G401 (cell line): ENCODE results near the gene SPATA6. TPM values are rescaled to one million over a fixed set of nuclear protein-coding genes. Genes with fewer than 3 reads are reported as not detected.
"Not testable (repeated sequence)": the region's sequence is repeated elsewhere in the genome, so short reads cannot be mapped to it uniquely, and the experiment has no call there.

ENCODE experiments used
- DNase-seq: peaks from one replicate; pipeline ENCODE4 v3.0.0-alpha.2; 2015; ENCODE audit warnings: low spot score
- in situ Hi-C: cut with HindIII; loops from 2 replicates; pipeline ENCODE4 v1.10.0; 2016; ENCODE audit warnings: low sequenced_read_pairs, mixed read lengths
- total RNA-seq: library from RNA; depleted of rRNA; stranded (reverse); fragments of >200 nt; shearing (Covaris generic); gene quantifications from 2 replicates; pipeline ENCODE4 v1.2.3, GENCODE V29; 2014

The SPATA6 gene
- total RNA-seq, 1 experiment from 2014 or later: 6.3 TPM

DNA sequence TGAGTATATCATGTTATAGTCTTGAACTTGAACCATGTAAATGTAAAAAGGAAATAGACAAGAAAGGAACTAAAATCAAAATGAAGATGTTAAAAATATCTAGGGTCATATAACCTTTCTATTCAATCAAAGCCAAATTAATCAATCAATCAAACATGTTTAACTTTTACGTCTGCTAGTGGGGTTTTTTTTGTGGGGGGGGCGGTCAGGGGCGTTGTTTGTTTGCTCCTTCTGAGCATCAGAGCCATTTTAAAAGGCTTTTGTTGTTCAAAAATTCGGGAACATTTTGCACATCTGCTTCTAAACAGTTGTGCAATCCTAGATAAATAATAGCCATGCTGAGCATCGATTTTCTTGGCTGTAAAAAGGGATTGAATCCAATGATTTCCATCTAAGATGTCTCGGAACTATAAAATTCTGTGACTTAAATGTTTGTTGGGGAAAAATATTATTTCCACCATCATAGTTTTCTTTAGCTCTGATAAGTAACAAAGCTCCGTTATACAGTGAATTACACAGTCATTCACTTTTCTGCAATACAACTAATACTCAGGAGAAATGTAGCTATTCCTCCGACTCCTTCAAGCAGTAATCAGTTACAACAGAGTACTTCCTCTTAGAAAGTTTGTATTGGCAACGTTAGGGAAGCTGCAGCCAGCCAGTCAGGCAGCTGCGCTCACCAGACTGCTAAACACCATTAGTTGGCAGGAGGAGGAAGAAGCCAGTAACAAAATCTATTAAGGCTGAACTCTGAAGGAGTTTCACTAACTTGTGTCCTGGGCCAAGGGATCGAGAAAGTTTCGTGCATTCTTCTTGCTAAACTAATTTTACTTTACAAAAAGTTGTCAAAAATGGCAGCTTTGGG is 2.2 kb downstream of the SPATA6 start:
- DNase-seq: peak; percentile 22
- in situ Hi-C loops: no loop called here

DNA sequence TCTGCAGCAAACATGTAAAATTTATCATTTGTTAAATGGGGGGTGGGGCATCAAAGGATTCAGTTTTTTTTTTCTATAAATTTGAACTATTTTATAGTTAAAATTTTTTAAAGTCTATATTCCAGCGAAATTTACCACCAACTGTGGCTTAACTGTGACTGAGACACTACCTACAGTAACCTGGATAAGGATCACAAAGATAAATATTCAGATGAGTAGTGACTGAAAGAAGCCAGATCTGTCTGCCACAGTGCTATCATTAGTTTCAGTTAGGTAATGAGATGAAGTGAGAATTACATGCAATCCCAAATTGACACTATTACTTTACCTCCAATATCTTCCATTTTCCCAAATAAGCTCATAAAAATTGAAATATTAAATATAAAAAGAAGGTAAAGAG is 5.4 kb downstream of the SPATA6 start:
- DNase-seq: no peak

DNA sequence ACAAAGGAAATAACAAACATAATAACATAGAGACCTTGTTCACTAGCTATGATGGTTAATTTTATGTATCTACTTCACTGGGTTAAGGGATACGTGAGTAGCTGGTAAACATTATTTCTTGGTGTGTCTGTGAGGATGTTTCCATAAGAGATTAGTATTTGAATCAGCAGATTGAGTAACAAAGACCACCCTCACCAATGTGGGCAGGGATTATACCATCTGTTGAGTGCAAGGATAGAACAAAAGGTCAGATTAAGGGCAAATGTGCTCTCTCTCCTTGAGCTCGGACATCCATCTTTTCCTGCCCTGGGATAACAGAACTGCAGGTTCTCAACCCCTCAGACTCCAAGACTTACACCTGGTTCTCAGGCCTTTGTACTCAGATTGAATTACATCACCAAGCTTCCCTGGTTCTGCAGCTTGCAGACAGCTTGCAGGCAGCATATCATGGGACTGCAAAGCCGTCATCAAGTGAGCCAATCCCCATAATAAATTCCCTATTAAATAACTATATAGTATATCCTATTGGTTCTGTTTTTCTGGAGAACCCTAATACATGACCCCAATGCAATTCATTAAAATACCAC is 9.2 kb downstream of the SPATA6 start:
- in situ Hi-C loops: no loop called here
- DNase-seq: no peak

More for the DNA sequence above, 5.4 kb downstream of the SPATA6 start:
- in situ Hi-C loops: no loop called here

DNA sequence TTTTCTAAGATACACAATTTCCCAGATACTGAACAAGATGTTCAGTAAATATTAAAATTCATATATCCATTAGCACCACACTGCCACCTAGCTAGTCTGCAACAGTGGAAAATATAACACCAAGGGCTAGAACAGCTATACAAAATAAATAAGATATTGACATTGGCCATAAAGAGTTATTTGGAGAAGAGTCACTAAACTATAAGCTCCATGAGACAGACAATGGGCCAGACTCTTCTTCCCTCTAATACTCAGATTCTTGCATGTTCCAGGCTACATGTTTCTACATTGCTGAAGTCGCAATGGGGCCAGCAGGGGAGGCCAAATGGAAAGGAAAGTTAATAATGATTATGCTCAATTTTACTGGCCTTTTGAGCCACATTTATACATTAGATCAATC is 21.5 kb downstream of the SPATA6 start:
- in situ Hi-C loops: no loop called here
- no peak for DNase-seq

DNA sequence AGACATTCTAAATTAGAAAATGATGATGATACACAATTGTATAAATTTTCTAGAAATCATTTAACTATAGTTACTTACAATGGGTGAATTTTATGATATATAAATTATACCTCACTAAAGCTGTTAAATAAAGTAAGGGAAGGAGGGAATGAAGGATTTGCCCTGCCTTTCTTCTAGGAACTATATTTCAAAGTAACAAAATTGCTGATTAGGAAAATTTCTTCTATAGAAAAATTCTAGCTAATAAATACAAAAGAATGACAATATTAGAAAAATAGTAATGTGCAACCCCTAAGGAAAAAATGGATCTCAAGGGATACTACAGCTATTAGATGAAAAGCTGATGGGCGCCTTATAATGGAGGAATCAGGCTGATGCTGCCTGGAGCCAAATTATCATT is 23.1 kb downstream of the SPATA6 start:
- DNase-seq: no peak
- in situ Hi-C loops: no loop called here

DNA sequence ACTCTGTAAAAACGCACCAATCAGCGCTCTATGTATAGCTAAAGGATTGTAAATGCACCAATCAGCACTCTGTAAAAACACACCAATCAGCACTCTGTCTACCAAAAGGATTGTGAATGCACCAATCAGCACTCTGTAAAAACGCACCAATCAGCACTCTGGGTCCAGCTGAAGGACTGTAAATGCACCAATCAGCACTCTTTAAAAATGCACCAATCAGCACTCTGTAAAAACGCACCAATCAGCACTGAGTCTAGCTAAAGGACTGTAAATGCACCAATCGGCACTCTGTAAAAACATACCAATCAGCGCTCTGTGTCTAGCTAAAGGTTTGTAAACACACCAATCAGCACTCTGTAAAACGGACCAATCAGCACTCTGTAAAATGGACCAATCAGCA is 27.8 kb downstream of the SPATA6 start:
- DNase-seq, in situ Hi-C loops: not testable (repeated sequence)

DNA sequence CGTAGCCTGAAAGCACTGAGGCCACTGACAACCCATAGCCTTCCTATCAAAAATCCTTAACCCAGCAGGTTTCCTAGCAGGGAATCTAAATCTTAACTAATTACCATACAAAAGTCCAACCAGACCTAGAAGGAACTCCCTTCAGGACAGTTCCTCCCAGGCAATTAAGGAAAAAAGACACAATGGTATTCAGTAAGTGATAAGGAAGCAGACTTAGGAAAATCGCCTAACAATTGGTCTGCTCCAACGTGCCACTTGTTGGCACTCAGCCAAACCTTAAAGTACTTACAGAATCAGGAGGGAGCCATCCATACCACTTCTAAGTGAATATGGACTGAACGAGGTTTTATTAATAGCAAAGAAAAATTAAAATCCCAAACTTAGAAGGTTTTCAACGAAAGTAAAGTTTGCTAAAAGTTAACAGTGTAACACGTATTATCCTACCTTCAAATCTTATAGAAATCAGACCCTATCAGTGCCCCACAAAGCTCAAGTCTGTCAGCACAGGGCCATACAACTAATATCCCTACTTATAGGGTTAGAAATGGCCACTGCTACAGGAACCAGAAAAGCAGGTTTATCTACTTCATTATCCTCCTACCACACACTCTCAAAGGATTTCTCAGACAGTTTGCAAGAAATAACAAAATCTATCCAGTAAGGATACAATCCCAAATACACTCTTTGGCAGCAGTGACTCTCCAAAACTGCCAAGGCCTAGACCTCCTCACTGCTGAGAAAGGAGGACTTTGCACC is 29.0 kb downstream of the SPATA6 start:
- DNase-seq: no peak
- in situ Hi-C loops: no loop called here

DNA sequence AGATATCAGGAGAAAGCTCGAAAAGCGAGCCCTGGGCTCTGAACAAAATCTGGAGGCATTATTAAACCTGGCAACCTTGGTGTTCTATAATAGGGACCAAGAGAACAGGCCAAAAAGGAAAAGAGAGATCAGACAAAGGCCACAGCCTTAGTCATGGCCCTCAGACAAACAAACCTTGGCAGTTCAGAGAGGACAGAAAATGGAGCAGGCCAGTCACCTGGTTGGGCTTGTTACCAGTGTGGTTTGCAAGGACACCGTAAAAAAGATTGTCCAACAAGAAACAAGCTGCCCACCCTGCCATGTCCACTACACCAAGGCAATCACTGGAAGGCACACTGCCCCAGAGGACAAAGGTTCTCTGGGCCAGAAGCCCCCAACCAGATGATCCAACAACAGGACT is 31.2 kb downstream of the SPATA6 start:
- in situ Hi-C loops, DNase-seq: not testable (repeated sequence)

DNA sequence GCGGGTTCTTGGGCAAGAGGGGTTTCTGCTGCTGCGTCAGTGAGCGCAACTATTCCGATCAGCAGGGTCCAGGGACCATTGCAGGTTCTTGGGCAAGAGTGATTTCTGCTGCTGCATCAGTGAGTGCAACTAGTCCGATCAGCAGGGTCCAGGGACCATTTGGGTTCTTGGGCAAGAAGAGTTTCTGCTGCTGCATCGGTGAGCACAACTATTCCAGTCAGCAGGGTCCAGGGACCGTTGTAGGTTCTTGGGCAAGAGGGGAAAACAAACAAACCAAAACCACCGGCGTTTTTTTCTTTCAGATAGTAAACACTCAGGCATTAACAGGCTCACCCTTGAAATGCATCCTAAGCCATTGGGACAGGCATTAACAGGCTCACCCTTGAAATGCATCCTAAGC is 32.6 kb downstream of the SPATA6 start:
- DNase-seq: no peak
- in situ Hi-C loops: no loop called here

DNA sequence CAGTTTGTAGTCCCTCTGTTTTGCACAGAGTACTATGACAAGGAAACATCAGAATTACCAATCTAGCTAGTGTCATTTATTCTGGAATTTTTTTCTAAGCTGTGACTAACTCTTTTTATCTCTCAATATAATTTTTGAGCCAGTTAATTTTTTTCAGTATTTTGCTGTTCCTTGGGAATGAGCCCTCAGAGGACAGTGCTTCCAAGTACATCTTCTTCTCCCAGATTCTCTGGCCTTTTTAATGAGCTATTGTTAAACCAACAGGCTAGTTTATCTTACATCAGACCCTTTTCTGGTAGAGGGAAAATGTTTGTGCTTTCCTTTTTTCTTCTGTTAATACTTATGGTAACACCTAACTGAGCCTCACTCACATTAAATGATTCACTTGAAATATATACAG is 34.6 kb downstream of the SPATA6 start:
- DNase-seq, in situ Hi-C loops: not testable (repeated sequence)

DNA sequence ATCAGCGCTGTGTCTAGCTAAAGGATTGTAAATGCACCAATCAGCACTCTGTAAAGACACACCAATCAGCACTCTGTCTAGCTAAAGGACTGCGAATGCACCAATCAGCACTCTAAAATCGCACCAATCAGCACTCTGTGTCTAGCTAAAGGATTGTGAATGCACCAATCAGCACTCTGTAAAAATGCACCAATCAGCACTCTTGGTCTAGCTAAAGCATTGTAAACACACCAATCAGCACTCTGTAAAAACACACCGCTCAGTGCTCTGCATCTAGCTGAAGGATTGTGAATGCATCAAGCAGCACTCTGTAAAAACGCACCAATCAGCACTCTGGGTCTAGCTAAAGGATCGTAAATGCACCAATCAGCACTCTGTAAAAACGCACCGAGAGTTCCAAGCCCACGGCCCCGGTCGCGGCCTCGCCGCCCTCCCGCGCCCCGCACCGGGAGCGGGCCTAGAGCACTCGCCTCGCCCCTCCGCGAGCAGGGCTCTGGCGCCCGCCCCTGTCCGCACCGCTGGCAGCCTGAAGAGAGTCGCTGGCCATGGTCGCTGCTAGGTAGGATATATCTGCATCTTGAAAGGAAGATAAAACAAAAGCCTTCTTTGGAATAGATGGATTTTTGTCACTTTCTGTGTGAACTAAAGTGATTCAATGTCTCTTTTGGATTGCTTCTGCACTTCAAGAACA is 36.5 kb downstream of the SPATA6 start:
- DNase-seq, in situ Hi-C loops: not testable (repeated sequence)

DNA sequence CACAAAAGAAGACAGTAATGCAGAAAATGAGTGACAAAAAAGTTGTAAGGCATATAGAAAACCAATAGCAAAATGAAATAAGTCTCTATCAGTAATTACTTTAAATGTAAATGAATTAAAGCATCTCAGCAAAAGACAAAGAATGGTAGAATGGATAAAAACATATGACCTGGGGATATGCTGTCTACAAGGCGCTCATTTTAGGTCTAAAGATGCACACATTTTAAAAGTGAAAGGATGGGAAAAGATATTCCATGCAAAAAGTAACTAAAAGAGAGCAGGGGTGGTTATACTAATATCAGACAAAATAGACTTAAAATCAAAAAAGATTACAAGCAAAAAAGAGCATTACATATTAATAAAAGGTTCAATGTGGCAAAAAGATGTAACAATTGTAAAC is 41.2 kb downstream of the SPATA6 start:
- in situ Hi-C loops: no loop called here
- no peak for DNase-seq

DNA sequence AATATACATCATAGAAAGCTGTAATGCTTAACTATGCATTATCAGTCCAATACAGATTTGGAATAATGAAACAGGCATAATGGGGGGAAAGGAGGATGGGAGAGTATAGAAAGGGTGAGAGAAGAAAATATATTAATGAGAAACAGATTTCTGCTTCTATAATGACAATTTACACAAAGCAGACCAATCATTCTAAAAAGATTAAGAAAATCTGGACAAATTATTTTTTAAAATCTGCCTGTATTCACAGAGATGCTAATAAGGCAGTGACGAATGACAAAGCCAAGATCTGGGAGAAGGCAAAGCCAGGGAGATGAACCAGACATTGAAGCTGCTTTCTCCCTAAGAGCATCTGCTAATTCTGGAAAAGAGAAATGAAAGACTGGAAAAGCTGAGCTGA is 50.0 kb downstream of the SPATA6 start:
- DNase-seq: no peak
- in situ Hi-C loops: no loop called here

DNA sequence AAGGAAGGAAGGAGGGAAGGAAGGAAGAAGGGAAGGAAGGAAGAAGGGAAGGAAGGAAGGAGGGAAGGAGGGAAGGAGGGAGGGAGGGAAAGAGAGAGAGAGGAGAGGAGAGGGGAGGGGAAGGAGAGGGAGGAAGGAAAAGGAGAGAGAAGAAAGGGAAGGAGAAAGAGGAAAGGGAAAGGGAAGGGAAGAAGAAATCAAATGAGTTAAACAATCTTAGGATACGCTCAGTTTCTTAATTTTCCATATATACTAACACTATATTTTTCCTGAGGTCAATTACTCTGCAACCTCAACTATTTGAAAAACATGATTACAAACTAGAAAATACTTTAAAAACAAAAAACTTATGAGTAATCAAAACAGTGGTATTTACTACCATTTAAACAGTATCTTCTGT is 53.3 kb downstream of the SPATA6 start:
- no peak for DNase-seq
- in situ Hi-C loops: no loop called here

DNA sequence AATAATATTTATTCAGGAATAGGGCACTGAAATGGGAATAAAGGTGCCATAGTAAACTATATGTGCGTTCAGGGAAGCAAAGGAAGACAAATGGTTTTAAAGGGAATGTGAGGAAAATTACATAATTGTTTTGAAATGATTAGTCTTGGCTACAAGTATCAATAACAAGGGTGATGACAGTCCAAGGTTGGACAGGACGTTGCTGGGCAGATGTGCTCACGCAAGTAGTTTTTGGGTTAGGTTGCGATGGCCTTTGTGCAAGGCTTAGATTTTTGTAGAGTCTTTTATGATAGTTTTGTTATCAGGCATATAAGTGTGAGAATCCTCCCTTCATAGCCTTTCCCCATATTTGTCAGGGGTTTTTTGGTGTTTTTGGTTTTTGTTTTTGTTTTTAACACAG is 57.0 kb downstream of the SPATA6 start:
- in situ Hi-C loops: no loop called here
- no peak for DNase-seq

DNA sequence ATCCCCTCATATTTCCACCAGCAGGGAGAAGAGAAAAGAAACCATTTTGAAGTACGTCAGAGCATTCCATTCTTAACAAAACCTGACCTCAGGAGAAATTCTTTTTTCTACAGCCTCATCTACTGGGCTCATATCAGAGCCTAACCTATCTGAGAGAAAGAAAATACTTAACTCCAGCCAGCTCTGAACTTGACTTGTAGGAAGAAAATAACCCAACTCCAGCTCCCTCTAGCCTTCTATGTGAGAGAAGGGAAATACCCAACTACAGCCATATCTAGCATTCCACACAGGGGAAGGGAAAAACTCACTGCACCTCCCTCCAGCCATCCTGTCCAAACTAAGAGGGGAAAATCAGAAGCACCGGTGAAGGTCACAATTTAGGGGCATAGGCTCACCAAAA is 57.7 kb downstream of the SPATA6 start:
- in situ Hi-C loops: no loop called here
- no peak for DNase-seq

DNA sequence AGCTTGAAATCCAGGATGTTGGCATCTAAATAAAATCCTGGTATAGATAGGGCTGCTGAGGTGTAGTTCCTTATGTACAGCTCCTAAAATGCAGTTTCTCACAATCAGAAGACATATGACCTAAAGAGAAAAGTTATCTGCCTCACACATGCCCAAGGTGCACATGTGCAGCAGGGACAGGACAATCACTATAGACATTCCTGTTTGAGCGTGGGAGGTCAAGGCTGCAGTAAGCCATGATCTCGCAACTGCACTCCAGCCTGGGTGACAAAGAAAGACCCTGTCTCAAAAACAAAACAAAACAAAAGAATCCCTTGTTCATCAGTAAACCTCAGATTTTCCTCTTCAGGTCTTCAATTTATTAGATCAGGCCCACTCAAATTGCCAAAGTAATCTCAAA is 66.1 kb downstream of the SPATA6 start:
- in situ Hi-C loops: no loop called here
- DNase-seq: no peak

DNA sequence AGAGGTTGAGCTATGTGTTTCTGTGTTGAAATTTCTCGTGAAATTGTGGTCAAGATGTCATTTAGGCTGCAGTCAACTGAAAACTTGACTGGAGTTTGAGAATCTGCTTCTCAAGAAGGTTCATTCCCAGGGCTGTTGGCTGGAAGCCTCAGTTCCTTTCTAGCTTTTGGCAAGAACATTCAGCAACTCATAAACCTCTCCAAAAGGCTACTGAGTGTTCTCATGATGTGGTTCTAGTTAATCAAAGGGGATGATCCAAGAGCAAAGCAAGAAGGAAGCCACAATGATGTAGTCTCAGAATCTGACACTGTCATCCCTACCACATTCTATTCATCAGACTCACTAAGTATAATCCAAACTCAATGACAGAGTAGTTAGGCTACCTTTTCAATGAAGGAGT is 66.6 kb downstream of the SPATA6 start:
- no peak for DNase-seq
- in situ Hi-C loops: no loop called here

DNA sequence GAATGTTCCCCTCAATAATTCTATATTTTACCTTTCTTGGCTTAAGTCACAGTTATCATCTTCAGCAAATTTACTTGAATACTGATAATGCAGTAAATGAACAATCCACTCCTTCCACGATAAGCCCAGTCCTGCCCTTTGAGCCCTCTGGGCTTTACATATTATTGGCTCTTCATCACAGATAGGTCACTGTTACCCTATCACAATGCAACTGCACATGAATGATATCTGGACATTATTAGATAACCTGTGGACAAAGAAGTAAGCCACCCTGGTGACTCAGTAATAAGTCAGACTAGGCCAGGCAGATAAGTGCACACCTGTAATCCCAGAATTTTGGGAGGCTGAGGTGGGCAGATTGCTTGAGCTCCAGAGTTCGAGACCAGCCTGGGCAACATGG is 69.4 kb downstream of the SPATA6 start:
- in situ Hi-C loops: no loop called here
- DNase-seq: no peak

DNA sequence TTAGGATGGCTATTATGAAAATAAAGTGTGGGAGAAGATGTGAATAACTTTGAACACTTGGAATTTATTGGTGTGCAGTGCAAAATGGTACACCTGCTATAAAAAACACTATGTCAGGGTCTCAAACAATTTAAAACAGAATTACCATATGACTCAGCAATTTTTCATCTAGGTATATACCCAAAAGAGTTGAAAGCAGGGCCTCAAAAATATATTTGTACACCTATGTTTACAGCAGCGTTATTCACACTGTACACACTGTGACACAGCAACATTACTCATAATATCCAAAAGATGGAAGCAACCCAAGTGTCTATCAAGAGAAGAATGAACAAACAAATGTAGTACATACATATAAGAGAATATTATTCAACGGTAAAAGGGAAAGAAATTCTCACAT is 75.8 kb downstream of the SPATA6 start:
- in situ Hi-C loops: no loop called here
- DNase-seq: no peak
